Activated CD4-positive, alpha-beta memory T cell treated with anti-CD3 and anti-CD28 coated beads, Interleukin-2, amount 10 ng/mL, durations not matched to agents 7 days and 5 days (primary cell): ENCODE results near the gene USP49. TPM values are rescaled to one million over a fixed set of nuclear protein-coding genes. Genes with fewer than 3 reads are reported as not detected.
"Not testable (repeated sequence)": the region's sequence is repeated elsewhere in the genome, so short reads cannot be mapped to it uniquely, and the experiment has no call there.

Source experiments
- CTCF ChIA-PET: fragments of 350-600 bp; sonication (Branson Sonifier 250); formaldehyde crosslinking; loops from one replicate; lab custom pipeline; 2021; ENCODE audit warnings: antibody characterized with exemption, inconsistent platforms; lab: Charles Lee
- POLR2A ChIA-PET: fragments of 350-600 bp; sonication (Branson Sonifier 250); formaldehyde crosslinking; loops from one replicate; lab custom pipeline; 2021; ENCODE audit warnings: antibody characterized with exemption; lab: Charles Lee
- DNase-seq: peaks from one replicate; pipeline ENCODE4 v3.0.0-alpha.2; 2020
- H3K27ac Mint-ChIP-seq: one replicate; pipeline ENCODE4 v1.8.0; 2021; ENCODE audit warnings: mild to moderate bottlenecking, mixed read lengths
- H3K27me3 Mint-ChIP-seq: one replicate; pipeline ENCODE4 v1.8.0; 2021; ENCODE audit warnings: mixed read lengths
- H3K36me3 Mint-ChIP-seq: one replicate; pipeline ENCODE4 v1.8.0; 2021; ENCODE audit warnings: low read depth, mixed read lengths
- H3K4me1 Mint-ChIP-seq: one replicate; pipeline ENCODE4 v1.8.0; 2021; ENCODE audit warnings: mixed read lengths
- H3K4me3 Mint-ChIP-seq: one replicate; pipeline ENCODE4 v1.8.0; 2021; ENCODE audit warnings: mild to moderate bottlenecking, mixed read lengths
- H3K9me3 Mint-ChIP-seq: one replicate; pipeline ENCODE4 v1.8.0; 2021; ENCODE audit warnings: mixed read lengths
- total RNA-seq, 2 experiments: library from RNA; stranded (reverse); gene quantifications; one replicate each; pipeline ENCODE4 v1.2.3, GENCODE V29; 2021

Gene USP49
- total RNA-seq, 2 experiments from 2014 or later = 6.8 to 7.3 TPM

GRCh38 chr6:41822021-41822420 lies 73.2 kb downstream of the USP49 start:
- ChIA-PET CTCF (no interaction called here), POLR2A (no interaction called here)
- Mint-ChIP-seq H3K9me3 (no peaks in the 10 kb centered on the region), H3K4me1 (no peaks in the 10 kb centered on the region), H3K27me3 (no peaks in the 10 kb centered on the region), H3K27ac (no peak overlapping the region), H3K36me3 (no peaks in the 10 kb centered on the region), H3K4me3 (no peak overlapping the region)
- no peak for DNase-seq

GRCh38 chr6:41821266-41821665 lies 73.9 kb downstream of the USP49 start:
- Mint-ChIP-seq H3K27me3 (no peaks in the 10 kb centered on the region), H3K27ac (no peak overlapping the region), H3K4me3 (no peak overlapping the region), H3K9me3 (no peaks in the 10 kb centered on the region), H3K36me3 (no peaks in the 10 kb centered on the region), H3K4me1 (no peaks in the 10 kb centered on the region)
- ChIA-PET CTCF (interaction anchor here (1.0 kb wide), 1 partner anchor 283 kb away, joined by 3 read pairs; no protein-coding TSS in a partner anchor), POLR2A (no interaction called here)
- DNase-seq = no peak

- POLR2A ChIA-PET = no interaction called here
- H3K4me1 Mint-ChIP-seq = no peaks in the 10 kb centered on the region
- no peak overlapping the region for H3K27ac Mint-ChIP-seq
- no peak for DNase-seq
- CTCF ChIA-PET = interaction anchor here (0.6 to 0.8 kb wide), 2 partner anchors 14 to 753 kb away, joined by 3 read pairs; no protein-coding TSS in a partner anchor
- H3K27me3 Mint-ChIP-seq = no peaks in the 10 kb centered on the region
- no peaks in the 10 kb centered on the region for H3K36me3 Mint-ChIP-seq
- no peak overlapping the region for H3K4me3 Mint-ChIP-seq
- no peaks in the 10 kb centered on the region for H3K9me3 Mint-ChIP-seq
These were observed 76.7 kb downstream of the USP49 start for GRCh38 chr6:41818271-41819054.

- no peaks in the 10 kb centered on the region for H3K36me3 Mint-ChIP-seq
- CTCF ChIA-PET = interaction anchor here (1.1 kb wide), 1 partner anchor 29 kb away, joined by 4 read pairs; no protein-coding TSS in a partner anchor
- H3K4me3 Mint-ChIP-seq = no peak overlapping the region
These were observed 79.6 kb downstream of the USP49 start for GRCh38 chr6:41815587-41815986.

GRCh38 chr6:41814629-41815028 lies 80.5 kb downstream of the USP49 start:
- no peaks in the 10 kb centered on the region for H3K4me1 Mint-ChIP-seq
- H3K4me3 Mint-ChIP-seq = no peak overlapping the region
- no peak overlapping the region for H3K27ac Mint-ChIP-seq
- no peaks in the 10 kb centered on the region for H3K27me3 Mint-ChIP-seq
- POLR2A ChIA-PET = interaction anchor here (1.6 kb wide), 1 partner anchor 27 kb away, joined by 3 read pairs; the partner anchor contains the start of gene TOMM6
- H3K9me3 Mint-ChIP-seq = no peaks in the 10 kb centered on the region
- CTCF ChIA-PET = interaction anchor here (1.2 kb wide), 1 partner anchor 27 kb away, joined by 3 read pairs; the partner anchor contains the start of gene TOMM6
- DNase-seq = no peak
- H3K36me3 Mint-ChIP-seq = no peaks in the 10 kb centered on the region

More at GRCh38 chr6:41815587-41815986, 79.6 kb downstream of the USP49 start:
- Mint-ChIP-seq H3K27me3 (no peaks in the 10 kb centered on the region), H3K4me1 (no peaks in the 10 kb centered on the region), H3K9me3 (no peaks in the 10 kb centered on the region), H3K27ac (no peak overlapping the region)
- POLR2A ChIA-PET = no interaction called here
- DNase-seq = no peak

GRCh38 chr6:41813956-41814355 lies 81.2 kb downstream of the USP49 start:
- no peak overlapping the region for H3K27ac Mint-ChIP-seq
- H3K9me3 Mint-ChIP-seq = no peaks in the 10 kb centered on the region
- H3K36me3 Mint-ChIP-seq = no peaks in the 10 kb centered on the region
- H3K4me1 Mint-ChIP-seq = no peaks in the 10 kb centered on the region
- H3K4me3 Mint-ChIP-seq = no peak overlapping the region
- ChIA-PET CTCF (interaction anchor here (1.2 kb wide), 1 partner anchor 26 kb away, joined by 3 read pairs; the partner anchor contains the start of gene TOMM6), POLR2A (interaction anchor here (1.6 kb wide), 1 partner anchor 27 kb away, joined by 3 read pairs; the partner anchor contains the start of gene TOMM6)
- no peak for DNase-seq
- no peaks in the 10 kb centered on the region for H3K27me3 Mint-ChIP-seq

- Mint-ChIP-seq H3K4me1 (no peaks in the 10 kb centered on the region), H3K4me3 (no peak overlapping the region), H3K36me3 (no peaks in the 10 kb centered on the region), H3K27me3 (no peaks in the 10 kb centered on the region), H3K27ac (no peak overlapping the region), H3K9me3 (no peaks in the 10 kb centered on the region)
- CTCF ChIA-PET = interaction anchor here (1.2 kb wide), 1 partner anchor 26 kb away, joined by 3 read pairs; the partner anchor contains the start of gene TOMM6
- POLR2A ChIA-PET = interaction anchor here (1.6 kb wide), 1 partner anchor 26 kb away, joined by 3 read pairs; the partner anchor contains the start of gene TOMM6
- no peak for DNase-seq
These were observed 81.7 kb downstream of the USP49 start for GRCh38 chr6:41813469-41813868.

- H3K27ac Mint-ChIP-seq, POLR2A ChIA-PET, H3K27me3 Mint-ChIP-seq, H3K9me3 Mint-ChIP-seq, H3K4me1 Mint-ChIP-seq, CTCF ChIA-PET, H3K36me3 Mint-ChIP-seq, H3K4me3 Mint-ChIP-seq, DNase-seq: not testable (repeated sequence)
These were observed 83.2 kb downstream of the USP49 start for GRCh38 chr6:41811946-41812345.

- Mint-ChIP-seq H3K36me3 (no peaks in the 10 kb centered on the region), H3K4me1 (no peaks in the 10 kb centered on the region), H3K27ac (no peak overlapping the region), H3K9me3 (no peaks in the 10 kb centered on the region), H3K4me3 (no peak overlapping the region), H3K27me3 (no peaks in the 10 kb centered on the region)
- DNase-seq = no peak
- CTCF ChIA-PET = no interaction called here
- POLR2A ChIA-PET = no interaction called here
These were observed 84.1 kb downstream of the USP49 start for GRCh38 chr6:41811095-41811494.

GRCh38 chr6:41805830-41806774 lies 89.1 kb downstream of the USP49 start:
- H3K9me3 Mint-ChIP-seq = no peaks in the 10 kb centered on the region
- no peak for DNase-seq
- ChIA-PET POLR2A (no interaction called here), CTCF (interaction anchor here (1.3 kb wide), 1 partner anchor 18 kb away, joined by 3 read pairs; the partner anchor contains the start of gene TOMM6)
- H3K36me3 Mint-ChIP-seq = no peaks in the 10 kb centered on the region
- no peak overlapping the region for H3K27ac Mint-ChIP-seq
- no peaks in the 10 kb centered on the region for H3K27me3 Mint-ChIP-seq
- H3K4me1 Mint-ChIP-seq = no peaks in the 10 kb centered on the region
- H3K4me3 Mint-ChIP-seq = no peak overlapping the region

GRCh38 chr6:41801380-41801779 lies 93.8 kb downstream of the USP49 start:
- H3K4me3 Mint-ChIP-seq = no peak overlapping the region
- no peaks in the 10 kb centered on the region for H3K27me3 Mint-ChIP-seq
- DNase-seq = no peak
- H3K27ac Mint-ChIP-seq = no peak overlapping the region
- H3K36me3 Mint-ChIP-seq = no peaks in the 10 kb centered on the region
- H3K4me1 Mint-ChIP-seq = peaks cover 6% of the 10 kb centered on the region
- ChIA-PET CTCF (interaction anchor here (0.6 to 1.9 kb wide), 8 partner anchors 15 to 302 kb away, joined by 3 to 22 read pairs (median 4); partner anchors contain the start of genes TAF8 and TOMM6), POLR2A (interaction anchor here (1.4 kb wide), 1 partner anchor 247 kb away, joined by 5 read pairs; no protein-coding TSS in a partner anchor)
- H3K9me3 Mint-ChIP-seq = no peaks in the 10 kb centered on the region

GRCh38 chr6:41799559-41799911 lies 95.6 kb downstream of the USP49 start:
- Mint-ChIP-seq H3K4me3 (no peak overlapping the region), H3K27ac (no peak overlapping the region), H3K27me3 (no peaks in the 10 kb centered on the region), H3K9me3 (no peaks in the 10 kb centered on the region), H3K36me3 (no peaks in the 10 kb centered on the region), H3K4me1 (peaks cover 9% of the 10 kb centered on the region)
- no peak for DNase-seq
- POLR2A ChIA-PET = interaction anchor here (0.7 to 1.3 kb wide), 2 partner anchors 140 to 244 kb away, joined by 3 to 4 read pairs; no protein-coding TSS in a partner anchor
- CTCF ChIA-PET = interaction anchor here (1.1 kb wide), 2 partner anchors 9 to 245 kb away, joined by 3 to 4 read pairs; no protein-coding TSS in a partner anchor
